ENCODE measurements around the gene DCDC1.
"Not testable (repeated sequence)": the region's sequence is repeated elsewhere in the genome, so short reads cannot be mapped to it uniquely, and the experiment has no call there.

The DCDC1 gene

DNA sequence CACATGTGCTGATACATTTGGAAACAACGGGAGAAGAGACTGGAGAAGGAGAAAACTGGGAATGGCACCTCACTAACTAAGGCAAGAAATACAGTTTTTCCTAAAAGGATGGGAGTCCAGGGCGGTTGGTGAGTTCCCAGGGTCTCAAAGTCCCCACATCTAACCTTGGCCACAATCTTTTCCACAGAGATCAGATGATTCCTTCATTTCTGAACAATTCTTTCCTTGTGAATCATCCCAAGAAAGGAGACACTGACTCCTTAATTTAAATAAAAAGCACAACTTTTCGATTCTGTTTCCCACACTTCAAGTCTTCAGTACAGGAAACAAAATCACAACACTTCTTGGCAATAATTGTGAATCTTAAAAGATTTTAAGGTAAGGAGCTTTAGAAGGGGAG, 384.7 kb downstream of the DCDC1 start:
- no peak overlapping the region for H3K27ac ChIP-seq (ENCODE audit: low read depth in 2 of 2, low read length in 2 of 2)
- H3K27me3 ChIP-seq (ENCODE audit: control insufficient read depth in 2 of 2, insufficient read depth in 2 of 2, low read length in 2 of 2), result no peaks in the 10 kb centered on the region
- no peaks in the 10 kb centered on the region for H3K36me3 ChIP-seq (ENCODE audit: control insufficient read depth in 2 of 2, insufficient read depth in 2 of 2, low read length in 2 of 2)
- H3K9me3 ChIP-seq (ENCODE audit: control insufficient read depth in 2 of 2, low read length in 2 of 2), result no peaks in the 10 kb centered on the region
- no peak overlapping the region for H3K4me3 ChIP-seq (ENCODE audit: low read length in 2 of 2)
- H3K9ac ChIP-seq (ENCODE audit: low read depth in 1 of 2, low read length in 2 of 2), result no peak overlapping the region
- H3K4me1 ChIP-seq (ENCODE audit: control insufficient read depth in 2 of 2, insufficient read depth in 2 of 2, low read length in 2 of 2), result no peaks in the 10 kb centered on the region

GRCh38 chr11:30984442-30984816, 385.1 kb downstream of the DCDC1 start:
- H3K9ac ChIP-seq (ENCODE audit: low read depth in 1 of 2, low read length in 2 of 2), result no peak overlapping the region
- H3K36me3 ChIP-seq (ENCODE audit: control insufficient read depth in 2 of 2, insufficient read depth in 2 of 2, low read length in 2 of 2), result no peaks in the 10 kb centered on the region
- H3K27ac ChIP-seq (ENCODE audit: low read depth in 2 of 2, low read length in 2 of 2), result no peak overlapping the region
- no peaks in the 10 kb centered on the region for H3K27me3 ChIP-seq (ENCODE audit: control insufficient read depth in 2 of 2, insufficient read depth in 2 of 2, low read length in 2 of 2)
- no peaks in the 10 kb centered on the region for H3K9me3 ChIP-seq (ENCODE audit: control insufficient read depth in 2 of 2, low read length in 2 of 2)
- no peak overlapping the region for H3K4me3 ChIP-seq (ENCODE audit: low read length in 2 of 2)
- H3K4me1 ChIP-seq (ENCODE audit: control insufficient read depth in 2 of 2, insufficient read depth in 2 of 2, low read length in 2 of 2), result no peaks in the 10 kb centered on the region

GRCh38 chr11:30983776-30984441, 385.6 kb downstream of the DCDC1 start:
- no peak overlapping the region for H3K9ac ChIP-seq (ENCODE audit: low read depth in 1 of 2, low read length in 2 of 2)
- H3K36me3 ChIP-seq (ENCODE audit: control insufficient read depth in 2 of 2, insufficient read depth in 2 of 2, low read length in 2 of 2), result no peaks in the 10 kb centered on the region
- no peaks in the 10 kb centered on the region for H3K4me1 ChIP-seq (ENCODE audit: control insufficient read depth in 2 of 2, insufficient read depth in 2 of 2, low read length in 2 of 2)
- no peaks in the 10 kb centered on the region for H3K27me3 ChIP-seq (ENCODE audit: control insufficient read depth in 2 of 2, insufficient read depth in 2 of 2, low read length in 2 of 2)
- no peak overlapping the region for H3K4me3 ChIP-seq (ENCODE audit: low read length in 2 of 2)
- H3K9me3 ChIP-seq (ENCODE audit: control insufficient read depth in 2 of 2, low read length in 2 of 2), result no peaks in the 10 kb centered on the region
- no peak overlapping the region for H3K27ac ChIP-seq (ENCODE audit: low read depth in 2 of 2, low read length in 2 of 2)

- Histone ChIP-seq H3K9ac (ENCODE audit: low read depth in 1 of 2, low read length in 2 of 2) (no peak overlapping the region), H3K27me3 (ENCODE audit: control insufficient read depth in 2 of 2, insufficient read depth in 2 of 2, low read length in 2 of 2) (no peaks in the 10 kb centered on the region), H3K9me3 (ENCODE audit: control insufficient read depth in 2 of 2, low read length in 2 of 2) (no peaks in the 10 kb centered on the region), H3K4me3 (ENCODE audit: low read length in 2 of 2) (no peak overlapping the region), H3K4me1 (ENCODE audit: control insufficient read depth in 2 of 2, insufficient read depth in 2 of 2, low read length in 2 of 2) (no peaks in the 10 kb centered on the region), H3K36me3 (ENCODE audit: control insufficient read depth in 2 of 2, insufficient read depth in 2 of 2, low read length in 2 of 2) (no peaks in the 10 kb centered on the region), H3K27ac (ENCODE audit: low read depth in 2 of 2, low read length in 2 of 2) (no peak overlapping the region)
Measured at GRCh38 chr11:30983143-30983542, 386.4 kb downstream of the DCDC1 start.

GRCh38 chr11:30967579-30967978, 402.0 kb downstream of the DCDC1 start:
- Histone ChIP-seq H3K27ac (ENCODE audit: low read depth in 2 of 2, low read length in 2 of 2) (no peak overlapping the region), H3K36me3 (ENCODE audit: control insufficient read depth in 2 of 2, insufficient read depth in 2 of 2, low read length in 2 of 2) (no peaks in the 10 kb centered on the region), H3K4me1 (ENCODE audit: control insufficient read depth in 2 of 2, insufficient read depth in 2 of 2, low read length in 2 of 2) (no peaks in the 10 kb centered on the region), H3K27me3 (ENCODE audit: control insufficient read depth in 2 of 2, insufficient read depth in 2 of 2, low read length in 2 of 2) (no peaks in the 10 kb centered on the region), H3K9ac (ENCODE audit: low read depth in 1 of 2, low read length in 2 of 2) (no peak overlapping the region), H3K9me3 (ENCODE audit: control insufficient read depth in 2 of 2, low read length in 2 of 2) (no peaks in the 10 kb centered on the region), H3K4me3 (ENCODE audit: low read length in 2 of 2) (no peak overlapping the region)

- Histone ChIP-seq H3K4me3 (ENCODE audit: low read length in 2 of 2) (no peak overlapping the region), H3K36me3 (ENCODE audit: control insufficient read depth in 2 of 2, insufficient read depth in 2 of 2, low read length in 2 of 2) (no peaks in the 10 kb centered on the region), H3K9ac (ENCODE audit: low read depth in 1 of 2, low read length in 2 of 2) (no peak overlapping the region), H3K27ac (ENCODE audit: low read depth in 2 of 2, low read length in 2 of 2) (no peak overlapping the region), H3K9me3 (ENCODE audit: control insufficient read depth in 2 of 2, low read length in 2 of 2) (no peaks in the 10 kb centered on the region), H3K27me3 (ENCODE audit: control insufficient read depth in 2 of 2, insufficient read depth in 2 of 2, low read length in 2 of 2) (no peaks in the 10 kb centered on the region), H3K4me1 (ENCODE audit: control insufficient read depth in 2 of 2, insufficient read depth in 2 of 2, low read length in 2 of 2) (no peaks in the 10 kb centered on the region)
Measured at GRCh38 chr11:30960387-30960992, 409.0 kb downstream of the DCDC1 start.

DNA sequence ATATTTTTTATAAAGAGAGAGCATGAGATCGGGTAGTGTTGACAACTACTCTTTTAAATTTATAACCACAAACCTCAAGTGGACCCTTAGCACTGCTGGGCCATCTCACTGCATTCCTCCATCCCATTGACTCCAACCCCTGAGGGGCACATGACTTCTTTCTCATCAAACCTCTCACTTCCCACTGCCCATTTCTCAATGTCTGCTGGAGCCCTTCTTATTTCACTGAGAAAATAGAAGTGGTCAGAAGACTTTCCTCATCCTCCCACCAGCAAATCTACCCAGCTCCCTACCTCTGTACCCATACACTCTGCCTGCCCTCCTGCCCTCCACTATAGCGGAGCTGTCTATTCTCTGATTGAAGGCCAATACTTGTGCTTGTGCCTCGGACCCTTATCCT, 412.8 kb downstream of the DCDC1 start:
- H3K9me3 ChIP-seq (ENCODE audit: control insufficient read depth in 2 of 2, low read length in 2 of 2), result no peaks in the 10 kb centered on the region
- H3K9ac ChIP-seq (ENCODE audit: low read depth in 1 of 2, low read length in 2 of 2), result no peak overlapping the region
- H3K27me3 ChIP-seq (ENCODE audit: control insufficient read depth in 2 of 2, insufficient read depth in 2 of 2, low read length in 2 of 2), result no peaks in the 10 kb centered on the region
- no peaks in the 10 kb centered on the region for H3K4me1 ChIP-seq (ENCODE audit: control insufficient read depth in 2 of 2, insufficient read depth in 2 of 2, low read length in 2 of 2)
- no peak overlapping the region for H3K27ac ChIP-seq (ENCODE audit: low read depth in 2 of 2, low read length in 2 of 2)
- no peaks in the 10 kb centered on the region for H3K36me3 ChIP-seq (ENCODE audit: control insufficient read depth in 2 of 2, insufficient read depth in 2 of 2, low read length in 2 of 2)
- H3K4me3 ChIP-seq (ENCODE audit: low read length in 2 of 2), result no peak overlapping the region

GRCh38 chr11:30949838-30950237, 419.7 kb downstream of the DCDC1 start:
- Histone ChIP-seq H3K9me3 (ENCODE audit: control insufficient read depth in 2 of 2, low read length in 2 of 2) (no peaks in the 10 kb centered on the region), H3K4me3 (ENCODE audit: low read length in 2 of 2) (no peak overlapping the region), H3K36me3 (ENCODE audit: control insufficient read depth in 2 of 2, insufficient read depth in 2 of 2, low read length in 2 of 2) (no peaks in the 10 kb centered on the region), H3K27ac (ENCODE audit: low read depth in 2 of 2, low read length in 2 of 2) (no peak overlapping the region), H3K4me1 (ENCODE audit: control insufficient read depth in 2 of 2, insufficient read depth in 2 of 2, low read length in 2 of 2) (no peaks in the 10 kb centered on the region), H3K9ac (ENCODE audit: low read depth in 1 of 2, low read length in 2 of 2) (no peak overlapping the region), H3K27me3 (ENCODE audit: control insufficient read depth in 2 of 2, insufficient read depth in 2 of 2, low read length in 2 of 2) (no peaks in the 10 kb centered on the region)

DNA sequence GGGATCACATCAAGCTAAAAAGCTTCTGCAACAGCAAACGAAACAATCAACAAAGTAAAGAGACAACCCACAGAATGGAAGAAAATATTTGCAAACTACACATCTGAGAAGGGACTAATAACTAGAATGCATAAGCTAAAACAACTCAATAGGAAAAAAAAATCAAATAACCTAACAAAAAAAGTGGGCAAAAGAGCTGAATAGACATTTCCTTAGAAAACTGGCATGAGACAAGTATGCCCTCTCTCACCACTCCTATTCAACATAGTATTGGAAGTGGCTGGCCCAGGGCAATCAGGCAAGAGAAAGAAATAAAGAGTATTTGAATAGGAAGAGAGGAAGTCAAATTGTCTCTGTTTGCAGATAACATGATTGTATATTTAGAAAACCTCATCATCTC, 421.8 kb downstream of the DCDC1 start:
- H3K9me3 ChIP-seq (ENCODE audit: control insufficient read depth in 2 of 2, low read length in 2 of 2); H3K36me3 ChIP-seq (ENCODE audit: control insufficient read depth in 2 of 2, insufficient read depth in 2 of 2, low read length in 2 of 2); H3K9ac ChIP-seq (ENCODE audit: low read depth in 1 of 2, low read length in 2 of 2); H3K27ac ChIP-seq (ENCODE audit: low read depth in 2 of 2, low read length in 2 of 2); H3K4me3 ChIP-seq (ENCODE audit: low read length in 2 of 2); H3K27me3 ChIP-seq (ENCODE audit: control insufficient read depth in 2 of 2, insufficient read depth in 2 of 2, low read length in 2 of 2); H3K4me1 ChIP-seq (ENCODE audit: control insufficient read depth in 2 of 2, insufficient read depth in 2 of 2, low read length in 2 of 2): not testable (repeated sequence)

GRCh38 chr11:30938810-30939209, 430.7 kb downstream of the DCDC1 start:
- H3K4me3 ChIP-seq (ENCODE audit: low read length in 2 of 2), result no peak overlapping the region
- no peaks in the 10 kb centered on the region for H3K4me1 ChIP-seq (ENCODE audit: control insufficient read depth in 2 of 2, insufficient read depth in 2 of 2, low read length in 2 of 2)
- H3K36me3 ChIP-seq (ENCODE audit: control insufficient read depth in 2 of 2, insufficient read depth in 2 of 2, low read length in 2 of 2), result no peaks in the 10 kb centered on the region
- H3K27me3 ChIP-seq (ENCODE audit: control insufficient read depth in 2 of 2, insufficient read depth in 2 of 2, low read length in 2 of 2), result no peaks in the 10 kb centered on the region
- H3K9ac ChIP-seq (ENCODE audit: low read depth in 1 of 2, low read length in 2 of 2), result no peak overlapping the region
- H3K9me3 ChIP-seq (ENCODE audit: control insufficient read depth in 2 of 2, low read length in 2 of 2), result no peaks in the 10 kb centered on the region
- no peak overlapping the region for H3K27ac ChIP-seq (ENCODE audit: low read depth in 2 of 2, low read length in 2 of 2)
